ENCODE data around the gene EID2B. TPM values are rescaled to one million over a fixed set of nuclear protein-coding genes. Genes with fewer than 3 reads are reported as not detected.

EID2B gene
- total and polyA plus RNA-seq, 2 of the 13 experiments (the other 11 are each of a cell fraction or from before 2014, with no cell fraction given) = 2.5 to 3.7 TPM

- no peak for TF ChIP-seq ATF5 (CRISPR knock-in tag; IDR thresholded peaks at IDR 0.05; ENCODE audit: low read depth)
- TF ChIP-seq SALL1 (CRISPR knock-in tag; IDR thresholded peaks at IDR 0.05) = peak; percentile 66
- peak; percentile 78; the same call in 1 of the 2 replicates for TF ChIP-seq DNMT3B (CRISPR knock-in tag; conservative IDR thresholded peaks at IDR 0.05)
- TF ChIP-seq ZBTB43 (CRISPR knock-in tag; conservative IDR thresholded peaks at IDR 0.05) = peak; percentile 76; the same call in 1 of the 2 replicates
- 0 out of 2 replicates have a peak, but pooled peaks have one; percentile 41 for TF ChIP-seq ZNF451 (CRISPR knock-in tag; IDR thresholded peaks at IDR 0.05)
- TF ChIP-seq UBTF (CRISPR knock-in tag; IDR thresholded peaks at IDR 0.05) = peak; percentile 91
- peak; percentile 75 for TF ChIP-seq DBP (CRISPR knock-in tag; IDR thresholded peaks at IDR 0.05; ENCODE audit: not compliant biosample characterization)
- 0 out of 2 replicates have a peak, but pooled peaks have one; percentile 41 for TF ChIP-seq ZBTB4 (CRISPR knock-in tag; IDR thresholded peaks at IDR 0.05; ENCODE audit: borderline replicate concordance)
These were observed 7.1 kb upstream of the EID2B start, which contains the start of gene EID2 (continued) for GRCh38 chr19:39539518-39540332.

Measured in HepG2 (cell line).